ENCODE results near the gene INPP4B. TPM values are rescaled to one million over a fixed set of nuclear protein-coding genes. Genes with fewer than 3 reads are reported as not detected.

INPP4B gene
- total and polyA plus RNA-seq, 2 donors (not counting 1 experiment from before 2014, with no cell fraction given): 0.03 TPM; not detected in 1

DNA sequence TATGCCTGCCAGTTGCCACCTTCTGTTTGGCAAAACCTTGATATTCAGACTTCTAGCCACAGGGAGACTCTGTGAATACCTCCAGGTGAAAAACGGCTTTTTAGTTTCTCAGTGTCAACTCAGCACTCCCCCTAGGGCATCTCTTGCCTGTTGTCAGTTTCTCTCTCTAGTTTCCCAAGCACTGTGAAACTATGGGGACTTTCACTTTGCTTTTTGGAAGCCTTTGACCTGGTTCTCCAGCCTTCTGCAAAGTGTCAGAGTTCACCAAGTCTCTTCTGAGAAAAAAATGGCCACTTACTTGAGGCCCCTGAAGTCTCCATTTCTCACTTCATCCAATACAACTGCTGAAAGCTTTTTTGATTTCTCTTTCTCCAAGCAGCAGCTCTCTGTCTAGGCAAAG is 521.5 kb downstream of the INPP4B start:
- POLR2A ChIA-PET: no interaction called here
- no peak overlapping the region for H3K27ac Mint-ChIP-seq
- H3K79me2 ChIP-seq (ENCODE audit: control insufficient read depth, insufficient read depth, low read length): no peaks in the 10 kb centered on the region
- no peak overlapping the region for H3K9ac ChIP-seq (ENCODE audit: low read length)
- no peak overlapping the region for H3K4me3 Mint-ChIP-seq
- H3K27me3 Mint-ChIP-seq: no peaks in the 10 kb centered on the region
- H3K27me3 ChIP-seq (replicated peaks in 1 of 4; ENCODE audit: control extremely low read depth in 1 of 4, control insufficient read depth in 3 of 4, insufficient read depth in 4 of 4, low read length in 3 of 4): no peaks in the 10 kb centered on the region
- TF ChIP-seq EZH2 (IDR thresholded peaks at IDR 0.05; ENCODE audit: borderline replicate concordance, insufficient read depth, low read depth, low read length, poor library complexity, severe bottlenecking): no peak
- TF ChIP-seq, protein P1, sequence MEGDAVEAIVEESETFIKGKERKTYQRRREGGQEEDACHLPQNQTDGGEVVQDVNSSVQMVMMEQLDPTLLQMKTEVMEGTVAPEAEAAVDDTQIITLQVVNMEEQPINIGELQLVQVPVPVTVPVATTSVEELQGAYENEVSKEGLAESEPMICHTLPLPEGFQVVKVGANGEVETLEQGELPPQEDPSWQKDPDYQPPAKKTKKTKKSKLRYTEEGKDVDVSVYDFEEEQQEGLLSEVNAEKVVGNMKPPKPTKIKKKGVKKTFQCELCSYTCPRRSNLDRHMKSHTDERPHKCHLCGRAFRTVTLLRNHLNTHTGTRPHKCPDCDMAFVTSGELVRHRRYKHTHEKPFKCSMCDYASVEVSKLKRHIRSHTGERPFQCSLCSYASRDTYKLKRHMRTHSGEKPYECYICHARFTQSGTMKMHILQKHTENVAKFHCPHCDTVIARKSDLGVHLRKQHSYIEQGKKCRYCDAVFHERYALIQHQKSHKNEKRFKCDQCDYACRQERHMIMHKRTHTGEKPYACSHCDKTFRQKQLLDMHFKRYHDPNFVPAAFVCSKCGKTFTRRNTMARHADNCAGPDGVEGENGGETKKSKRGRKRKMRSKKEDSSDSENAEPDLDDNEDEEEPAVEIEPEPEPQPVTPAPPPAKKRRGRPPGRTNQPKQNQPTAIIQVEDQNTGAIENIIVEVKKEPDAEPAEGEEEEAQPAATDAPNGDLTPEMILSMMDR (IDR thresholded peaks at IDR 0.05): no peak
- H3K4me3 ChIP-seq (ENCODE audit: control extremely low read depth in 1 of 5, extremely low read depth in 1 of 5, insufficient read depth in 1 of 5, low read depth in 2 of 5, low read length in 4 of 5): no peak overlapping the region
- intact Hi-C loops (cut with micrococcal nuclease): no loop called here
- ATAC-seq (ENCODE audit: low read depth): no peak
- H3K36me3 ChIP-seq (replicated peaks in 1 of 2; ENCODE audit: control extremely low read depth in 1 of 2, control insufficient read depth in 1 of 2, extremely low read depth in 1 of 2, insufficient read depth in 2 of 2, low read length in 1 of 2): no peaks in the 10 kb centered on the region
- H3K9me3 Mint-ChIP-seq (ENCODE audit: insufficient read depth): no peaks in the 10 kb centered on the region
- no peaks in the 10 kb centered on the region for H3K4me1 Mint-ChIP-seq
- 75% methylated on average over 1 of the region's 1 CpG for WGBS (ENCODE audit: insufficient coverage)
- H2AFZ ChIP-seq (ENCODE audit: insufficient read depth, low read depth, low read length, poor library complexity, severe bottlenecking): no peak overlapping the region
- no peak for DNase-seq
- H4K20me1 ChIP-seq (ENCODE audit: control insufficient read depth, insufficient read depth, low read length, poor library complexity, severe bottlenecking): no peaks in the 10 kb centered on the region
- H3K27ac ChIP-seq (ENCODE audit: low read length in 2 of 2): no peak overlapping the region
- no peaks in the 10 kb centered on the region for H3K4me1 ChIP-seq (ENCODE audit: control insufficient read depth in 2 of 2, insufficient read depth in 2 of 2, low read length in 2 of 2)
- no peak overlapping the region for H3K4me2 ChIP-seq (replicated peaks; ENCODE audit: low read depth, low read length, poor library complexity, severe bottlenecking)
- CTCF ChIA-PET: no interaction called here
- no peaks in the 10 kb centered on the region for H3K9me3 ChIP-seq (ENCODE audit: control extremely low read depth in 1 of 3, control insufficient read depth in 2 of 3, insufficient read depth in 1 of 3, low read length in 2 of 3)

DNA sequence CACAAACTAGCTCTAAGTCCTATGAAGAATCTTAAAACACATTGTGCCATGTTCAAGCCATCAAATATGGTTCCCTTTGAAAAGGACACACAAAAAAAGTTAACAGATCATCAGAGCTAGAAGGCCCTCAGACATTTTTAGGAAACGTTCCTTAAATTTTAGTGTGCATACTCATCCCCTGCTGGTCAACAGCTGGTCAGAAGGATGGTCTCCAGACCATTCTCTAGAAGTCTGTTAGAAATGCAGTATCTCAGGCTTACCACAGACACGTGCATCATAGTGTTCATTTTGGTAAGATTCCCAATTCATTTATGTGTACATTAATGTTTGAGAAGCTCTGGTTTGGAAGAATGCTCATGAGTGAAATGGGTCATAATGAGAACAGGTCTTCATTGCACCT is 523.1 kb downstream of the INPP4B start:
- no peaks in the 10 kb centered on the region for H4K20me1 ChIP-seq (ENCODE audit: control insufficient read depth, insufficient read depth, low read length, poor library complexity, severe bottlenecking)
- H3K79me2 ChIP-seq (ENCODE audit: control insufficient read depth, insufficient read depth, low read length): no peaks in the 10 kb centered on the region
- POLR2A ChIA-PET: no interaction called here
- no peak overlapping the region for H3K4me2 ChIP-seq (replicated peaks; ENCODE audit: low read depth, low read length, poor library complexity, severe bottlenecking)
- DNase-seq (no peak), ATAC-seq (ENCODE audit: low read depth) (no peak)
- CTCF ChIA-PET: no interaction called here
- H2AFZ ChIP-seq (ENCODE audit: insufficient read depth, low read depth, low read length, poor library complexity, severe bottlenecking): no peak overlapping the region
- Mint-ChIP-seq H3K27ac (no peak overlapping the region), H3K4me3 (no peak overlapping the region), H3K27me3 (no peaks in the 10 kb centered on the region), H3K4me1 (no peaks in the 10 kb centered on the region), H3K9me3 (ENCODE audit: insufficient read depth) (no peaks in the 10 kb centered on the region)
- no peak overlapping the region for H3K4me3 ChIP-seq (ENCODE audit: control extremely low read depth in 1 of 5, extremely low read depth in 1 of 5, insufficient read depth in 1 of 5, low read depth in 2 of 5, low read length in 4 of 5)
- TF ChIP-seq, protein P1 (IDR thresholded peaks at IDR 0.05): no peak
- TF ChIP-seq EZH2 (IDR thresholded peaks at IDR 0.05; ENCODE audit: borderline replicate concordance, insufficient read depth, low read depth, low read length, poor library complexity, severe bottlenecking): no peak
- H3K9ac ChIP-seq (ENCODE audit: low read length): no peak overlapping the region
- no peaks in the 10 kb centered on the region for H3K27me3 ChIP-seq (replicated peaks in 1 of 4; ENCODE audit: control extremely low read depth in 1 of 4, control insufficient read depth in 3 of 4, insufficient read depth in 4 of 4, low read length in 3 of 4)
- 100% methylated on average over 2 of the region's 2 CpGs for WGBS (ENCODE audit: insufficient coverage)
- intact Hi-C loops (cut with micrococcal nuclease): no loop called here
- H3K4me1 ChIP-seq (ENCODE audit: control insufficient read depth in 2 of 2, insufficient read depth in 2 of 2, low read length in 2 of 2): no peaks in the 10 kb centered on the region
- H3K9me3 ChIP-seq (ENCODE audit: control extremely low read depth in 1 of 3, control insufficient read depth in 2 of 3, insufficient read depth in 1 of 3, low read length in 2 of 3): no peaks in the 10 kb centered on the region
- H3K27ac ChIP-seq (ENCODE audit: low read length in 2 of 2): no peak overlapping the region
- H3K36me3 ChIP-seq (replicated peaks in 1 of 2; ENCODE audit: control extremely low read depth in 1 of 2, control insufficient read depth in 1 of 2, extremely low read depth in 1 of 2, insufficient read depth in 2 of 2, low read length in 1 of 2): no peaks in the 10 kb centered on the region

Data from B cell (primary cell).